IgD-negative memory B cell (primary cell): ENCODE results near the gene CCL16. TPM values are rescaled to one million over a fixed set of nuclear protein-coding genes. Genes with fewer than 3 reads are reported as not detected.
"Not testable (repeated sequence)": the region's sequence is repeated elsewhere in the genome, so short reads cannot be mapped to it uniquely, and the experiment has no call there.

ENCODE experiments used
- H3K27ac Mint-ChIP-seq, 3 donors: one replicate each; pipeline ENCODE4 v1.8.0; 2020 to 2022; ENCODE audit warnings: mild to moderate bottlenecking in 3 of 3, mixed read lengths in 3 of 3, moderate library complexity in 1 of 3
- H3K27me3 Mint-ChIP-seq: one replicate; pipeline ENCODE4 v1.8.0; 2021; ENCODE audit warnings: mixed read lengths
- H3K36me3 Mint-ChIP-seq: one replicate; pipeline ENCODE4 v1.8.0; 2020; ENCODE audit warnings: mild to moderate bottlenecking, mixed read lengths
- H3K4me1 Mint-ChIP-seq, 3 donors: one replicate each; pipeline ENCODE4 v1.8.0; 2020 to 2022; ENCODE audit warnings: mixed read lengths in 3 of 3, mild to moderate bottlenecking in 1 of 3
- H3K4me3 Mint-ChIP-seq, 4 donors: one replicate each; pipeline ENCODE4 v1.8.0; 2020 to 2022; ENCODE audit warnings: mild to moderate bottlenecking in 4 of 4, mixed read lengths in 4 of 4, moderate library complexity in 3 of 4
- H3K9me3 Mint-ChIP-seq, 3 donors: one replicate each; pipeline ENCODE4 v1.8.0; 2020 to 2021; ENCODE audit warnings: mixed read lengths in 3 of 3, mild to moderate bottlenecking in 1 of 3
- polyA plus RNA-seq: library from polyadenylated mRNA; unstranded; fragments of 300-500 nt; fragmentation: Illumina TruSeq; gene quantifications from one replicate; pipeline ENCODE4 v1.2.3, GENCODE V29; 2021

The CCL16 gene
- polyA plus RNA-seq, 1 donor from 2014 or later = not detected

GRCh38 chr17:36001110-36001771 lies 19.9 kb upstream of the CCL16 start, which contains the start of gene CCL15:
CCL15 (minus strand) TSS chr17:36001553; CDS start chr17:36001492, 61 bp downstream.
- H3K36me3 Mint-ChIP-seq = no peaks in the 10 kb centered on the region
- peaks cover 13 to 17% (median 16%) of the 10 kb centered on the region in 3 donors for H3K4me1 Mint-ChIP-seq
- H3K4me3 Mint-ChIP-seq = no peak within 1 kb of the TSS
- H3K9me3 Mint-ChIP-seq = no peaks in the 10 kb centered on the region
- H3K27me3 Mint-ChIP-seq = peaks cover 26% of the 10 kb centered on the region
- H3K27ac Mint-ChIP-seq = no peak within 1 kb of the TSS

GRCh38 chr17:36000732-36001109 lies 19.4 kb upstream of the CCL16 start:
- no peaks in the 10 kb centered on the region for H3K9me3 Mint-ChIP-seq
- H3K4me3 Mint-ChIP-seq = no peak overlapping the region
- peaks cover 13 to 18% (median 18%) of the 10 kb centered on the region in 3 donors for H3K4me1 Mint-ChIP-seq
- no peak overlapping the region for H3K27ac Mint-ChIP-seq
- H3K27me3 Mint-ChIP-seq = peaks cover 27% of the 10 kb centered on the region
- no peaks in the 10 kb centered on the region for H3K36me3 Mint-ChIP-seq

GRCh38 chr17:35998756-35999155 lies 17.5 kb upstream of the CCL16 start:
- Mint-ChIP-seq H3K4me3 (no peak overlapping the region), H3K27me3 (peaks cover 27% of the 10 kb centered on the region), H3K36me3 (no peaks in the 10 kb centered on the region), H3K9me3 (no peaks in the 10 kb centered on the region), H3K27ac (no peak overlapping the region), H3K4me1 (peaks cover 7 to 24% (median 16%) of the 10 kb centered on the region in 3 donors)

- H3K4me3 Mint-ChIP-seq = no peak overlapping the region
- no peak overlapping the region for H3K27ac Mint-ChIP-seq
- H3K4me1 Mint-ChIP-seq = peaks cover 7 to 24% (median 16%) of the 10 kb centered on the region in 3 donors
- H3K36me3 Mint-ChIP-seq = no peaks in the 10 kb centered on the region
- peaks cover 27% of the 10 kb centered on the region for H3K27me3 Mint-ChIP-seq
- no peaks in the 10 kb centered on the region for H3K9me3 Mint-ChIP-seq
Measured at GRCh38 chr17:35998018-35998545, 16.8 kb upstream of the CCL16 start.

- not testable (repeated sequence) for H3K36me3 Mint-ChIP-seq, H3K9me3 Mint-ChIP-seq, H3K27ac Mint-ChIP-seq
- H3K4me3 Mint-ChIP-seq = peak overlapping the region in 1 of 4 donors; percentile 47
- H3K27me3 Mint-ChIP-seq = peaks cover 18% of the 10 kb centered on the region
- peaks cover 7 to 24% (median 16%) of the 10 kb centered on the region in 3 donors for H3K4me1 Mint-ChIP-seq
Measured at GRCh38 chr17:35995346-35995745, 14.0 kb upstream of the CCL16 start.

GRCh38 chr17:35991075-35991474 lies 9.8 kb upstream of the CCL16 start:
- H3K27me3 Mint-ChIP-seq = peaks cover 3% of the 10 kb centered on the region
- no peak overlapping the region for H3K27ac Mint-ChIP-seq
- peaks cover 3% of the 10 kb centered on the region for H3K36me3 Mint-ChIP-seq
- H3K4me3 Mint-ChIP-seq = no peak overlapping the region
- H3K4me1 Mint-ChIP-seq = peaks cover 4 to 14% (median 8%) of the 10 kb centered on the region in 3 donors
- H3K9me3 Mint-ChIP-seq = peaks cover 3 to 11% (median 7%) of the 10 kb centered on the region in 3 donors

- H3K9me3 Mint-ChIP-seq = peaks cover 3 to 11% (median 7%) of the 10 kb centered on the region in 3 donors
- no peaks in the 10 kb centered on the region for H3K4me1 Mint-ChIP-seq
- peaks cover 5% of the 10 kb centered on the region for H3K27me3 Mint-ChIP-seq
- no peak overlapping the region for H3K27ac Mint-ChIP-seq
- no peak overlapping the region for H3K4me3 Mint-ChIP-seq
- peaks cover 3% of the 10 kb centered on the region for H3K36me3 Mint-ChIP-seq
Measured at GRCh38 chr17:35988164-35988563, 6.9 kb upstream of the CCL16 start.

GRCh38 chr17:35986643-35987042 lies 5.3 kb upstream of the CCL16 start, which contains the start of gene CCL14:
CCL14 (minus strand) TSS chr17:35986729; CDS start chr17:35986649, 80 bp downstream.
- Mint-ChIP-seq H3K4me1 (no peaks in the 10 kb centered on the region), H3K9me3 (peaks cover 3 to 11% (median 7%) of the 10 kb centered on the region in 3 donors), H3K27me3 (peaks cover 2% of the 10 kb centered on the region), H3K4me3 (no peak within 1 kb of the TSS), H3K36me3 (peaks cover 3% of the 10 kb centered on the region), H3K27ac (peak within 1 kb of the TSS in 1 of 3 donors; percentile 42)

- H3K27me3 Mint-ChIP-seq = peaks cover 4% of the 10 kb centered on the region
- H3K9me3 Mint-ChIP-seq = peaks cover 0 to 9% (median 4%) of the 10 kb centered on the region in 3 donors
- H3K4me3 Mint-ChIP-seq = no peak overlapping the region
- peaks cover 0 to 2% (median 0%) of the 10 kb centered on the region in 3 donors for H3K4me1 Mint-ChIP-seq
- peaks cover 1% of the 10 kb centered on the region for H3K36me3 Mint-ChIP-seq
- H3K27ac Mint-ChIP-seq = no peak overlapping the region
Measured at GRCh38 chr17:35984140-35984539, 2.8 kb upstream of the CCL16 start.

- no peaks in the 10 kb centered on the region for H3K9me3 Mint-ChIP-seq
Measured at GRCh38 chr17:35982409-35983191, 1.3 kb upstream of the CCL16 start.

GRCh38 chr17:35981908-35982330 lies 622 bp upstream of the CCL16 start:
- H3K4me1 Mint-ChIP-seq = peaks cover 0 to 6% (median 5%) of the 10 kb centered on the region in 3 donors
- H3K4me3 Mint-ChIP-seq = no peak overlapping the region
- no peaks in the 10 kb centered on the region for H3K36me3 Mint-ChIP-seq
- H3K27me3 Mint-ChIP-seq = peaks cover 9% of the 10 kb centered on the region
- H3K27ac Mint-ChIP-seq = no peak overlapping the region
- H3K9me3 Mint-ChIP-seq = no peaks in the 10 kb centered on the region

More at GRCh38 chr17:35982409-35983191, 1.3 kb upstream of the CCL16 start:
- no peak overlapping the region for H3K27ac Mint-ChIP-seq
- H3K4me1 Mint-ChIP-seq = peaks cover 0 to 5% (median 2%) of the 10 kb centered on the region in 3 donors
- no peak overlapping the region for H3K4me3 Mint-ChIP-seq
- no peaks in the 10 kb centered on the region for H3K36me3 Mint-ChIP-seq
- H3K27me3 Mint-ChIP-seq = peaks cover 8% of the 10 kb centered on the region

GRCh38 chr17:35978346-35978745 lies 3.0 kb downstream of the CCL16 start:
- Mint-ChIP-seq H3K36me3 (no peaks in the 10 kb centered on the region), H3K27me3 (peaks cover 14% of the 10 kb centered on the region), H3K9me3 (no peaks in the 10 kb centered on the region), H3K4me3 (no peak overlapping the region), H3K4me1 (peaks cover 6 to 8% (median 6%) of the 10 kb centered on the region in 3 donors), H3K27ac (no peak overlapping the region)

GRCh38 chr17:35977509-35977908 lies 3.8 kb downstream of the CCL16 start:
- no peaks in the 10 kb centered on the region for H3K36me3 Mint-ChIP-seq
- H3K27ac Mint-ChIP-seq = no peak overlapping the region
- peaks cover 12% of the 10 kb centered on the region for H3K27me3 Mint-ChIP-seq
- peaks cover 6 to 8% (median 6%) of the 10 kb centered on the region in 3 donors for H3K4me1 Mint-ChIP-seq
- H3K9me3 Mint-ChIP-seq = no peaks in the 10 kb centered on the region
- H3K4me3 Mint-ChIP-seq = no peak overlapping the region

- no peak overlapping the region for H3K27ac Mint-ChIP-seq
- H3K36me3 Mint-ChIP-seq = no peaks in the 10 kb centered on the region
- H3K9me3 Mint-ChIP-seq = no peaks in the 10 kb centered on the region
- H3K4me1 Mint-ChIP-seq = peaks cover 6 to 10% (median 6%) of the 10 kb centered on the region in 3 donors
- H3K27me3 Mint-ChIP-seq = peaks cover 21% of the 10 kb centered on the region
- no peak overlapping the region for H3K4me3 Mint-ChIP-seq
Measured at GRCh38 chr17:35973333-35974260, 7.7 kb downstream of the CCL16 start.
